DND-41 (cell line): ENCODE results near the gene STXBP5.

Experiments used
- ATAC-seq: fragments of 200-7000 bp; cut with Tn5 transposase; 3 replicates; pipeline ENCODE4 v1.9.1; 2021; ENCODE audit warnings: low read depth; ENCODE audit not compliant: insufficient read depth
- DNase-seq: peaks from one replicate; pipeline ENCODE4 v3.0.0-alpha.2; 2020
- H2AFZ ChIP-seq: 2 replicates; pipeline ENCODE4 v1.6.0; 2012; ENCODE audit warnings: low read depth, low read length
- H3K27ac ChIP-seq: 2 replicates; pipeline ENCODE4 v1.5.1; 2012; ENCODE audit warnings: low read length, inconsistent platforms
- H3K27me3 ChIP-seq: fragments of 200-600 bp; sonication (generic); 2 replicates; pipeline ENCODE4 v1.6.0; 2012; ENCODE audit warnings: low read length, mild to moderate bottlenecking, inconsistent platforms; ENCODE audit not compliant: insufficient read depth, poor library complexity
- H3K36me3 ChIP-seq: 2 replicates; pipeline ENCODE4 v1.5.1; 2012; ENCODE audit warnings: low read length, inconsistent platforms; ENCODE audit not compliant: insufficient read depth
- H3K4me1 ChIP-seq: 2 replicates; pipeline ENCODE4 v1.5.1; 2012; ENCODE audit warnings: mild to moderate bottlenecking, low read length; ENCODE audit not compliant: insufficient read depth
- H3K4me2 ChIP-seq: 2 replicates; pipeline ENCODE4 v1.6.0; 2012; ENCODE audit warnings: mild to moderate bottlenecking, moderate library complexity, low read length, inconsistent platforms; ENCODE audit not compliant: insufficient read depth
- H3K4me3 ChIP-seq, 2 experiments: fragments of 200-600 bp in 1 of 2; shearing (Covaris generic) in 1 of 2; 2 replicates each; pipeline ENCODE4 v1.5.1; 2012 to 2016; ENCODE audit warnings: inconsistent platforms in 2 of 2, low read length in 2 of 2, mild to moderate bottlenecking in 2 of 2, low read depth in 1 of 2, moderate library complexity in 1 of 2
- H3K79me2 ChIP-seq: 2 replicates; pipeline ENCODE4 v1.6.0; 2012; ENCODE audit warnings: low read length, inconsistent platforms; ENCODE audit not compliant: insufficient read depth
- H3K9ac ChIP-seq: 2 replicates; pipeline ENCODE4 v1.6.0; 2012; ENCODE audit warnings: low read depth, mild to moderate bottlenecking, inconsistent platforms, low read length, moderate library complexity
- H3K9me3 ChIP-seq: 2 replicates; pipeline ENCODE4 v1.5.1; 2012; ENCODE audit warnings: low read length, moderate library complexity, mild to moderate bottlenecking, inconsistent platforms; ENCODE audit not compliant: insufficient read depth, severe bottlenecking
- H4K20me1 ChIP-seq: 2 replicates; pipeline ENCODE4 v1.6.0; 2012; ENCODE audit warnings: low read length; ENCODE audit not compliant: insufficient read depth
- CTCF ChIP-seq: IDR thresholded peaks from 2 replicates; pipeline ENCODE4 v1.5.1; 2012; ENCODE audit warnings: borderline replicate concordance, low read length, moderate library complexity, mild to moderate bottlenecking; ENCODE audit not compliant: poor library complexity, severe bottlenecking; ENCODE audit errors: extremely low read depth
- EZH2 ChIP-seq: IDR thresholded peaks from 3 replicates; pipeline ENCODE4 v1.6.1; 2012; ENCODE audit warnings: borderline replicate concordance, low read depth, mild to moderate bottlenecking, moderate library complexity, low read length, inconsistent platforms; ENCODE audit not compliant: severe bottlenecking

STXBP5 gene

GRCh38 chr6:147285087-147285855, 81.1 kb downstream of the STXBP5 start:
- Histone ChIP-seq H3K9me3 (no peaks in the 10 kb centered on the region), H3K4me1 (no peaks in the 10 kb centered on the region), H3K4me3 (no peak overlapping the region), H2AFZ (no peak overlapping the region), H3K4me2 (no peak overlapping the region), H3K27ac (no peak overlapping the region), H3K9ac (no peak overlapping the region), H3K36me3 (no peaks in the 10 kb centered on the region), H4K20me1 (no peaks in the 10 kb centered on the region), H3K27me3 (no peaks in the 10 kb centered on the region), H3K79me2 (no peaks in the 10 kb centered on the region)
- peak; percentile 47 for TF ChIP-seq CTCF
- no peak for TF ChIP-seq EZH2
- DNase-seq, result no peak
- no peak for ATAC-seq

GRCh38 chr6:147287869-147288271, 83.7 kb downstream of the STXBP5 start:
- H4K20me1 ChIP-seq, result no peaks in the 10 kb centered on the region
- TF ChIP-seq EZH2 (no peak), CTCF (no peak)
- no peak for ATAC-seq
- H3K9ac ChIP-seq, result no peak overlapping the region
- DNase-seq, result no peak
- H3K4me2 ChIP-seq, result no peak overlapping the region
- H3K4me1 ChIP-seq, result no peaks in the 10 kb centered on the region
- H3K9me3 ChIP-seq, result no peaks in the 10 kb centered on the region
- no peak overlapping the region for H3K27ac ChIP-seq
- no peaks in the 10 kb centered on the region for H3K27me3 ChIP-seq
- H3K4me3 ChIP-seq, result no peak overlapping the region
- H3K36me3 ChIP-seq, result no peaks in the 10 kb centered on the region
- no peak overlapping the region for H2AFZ ChIP-seq
- no peaks in the 10 kb centered on the region for H3K79me2 ChIP-seq

GRCh38 chr6:147297124-147297523, 92.9 kb downstream of the STXBP5 start:
- H3K9me3 ChIP-seq, result peaks cover 6% of the 10 kb centered on the region
- peaks cover 6% of the 10 kb centered on the region; the same call in 1 of the 2 replicates for H3K36me3 ChIP-seq

More at GRCh38 chr6:147297124-147297523, 92.9 kb downstream of the STXBP5 start:
- Histone ChIP-seq H3K4me1 (no peaks in the 10 kb centered on the region), H3K27ac (no peak overlapping the region), H4K20me1 (no peaks in the 10 kb centered on the region), H3K4me2 (no peak overlapping the region), H3K4me3 (no peak overlapping the region), H3K9ac (no peak overlapping the region), H3K27me3 (no peaks in the 10 kb centered on the region), H3K79me2 (no peaks in the 10 kb centered on the region), H2AFZ (no peak overlapping the region)
- no peak for DNase-seq
- TF ChIP-seq CTCF (no peak), EZH2 (no peak)
- no peak for ATAC-seq
